Neural crest cell (in vitro differentiated cells): Measurements from ENCODE around the gene PIAS1. TPM values are rescaled to one million over a fixed set of nuclear protein-coding genes. Genes with fewer than 3 reads are reported as not detected.
"Not testable (repeated sequence)": the region's sequence is repeated elsewhere in the genome, so short reads cannot be mapped to it uniquely, and the experiment has no call there.

Source experiments
- DNase-seq: peaks from one replicate; pipeline ENCODE4 v3.0.0; 2021; ENCODE audit warnings: low read depth, mixed read lengths, low spot score
- H3K27ac Mint-ChIP-seq: one replicate; pipeline ENCODE4 v1.8.0; 2021; ENCODE audit warnings: mild to moderate bottlenecking, mixed read lengths; ENCODE audit not compliant: unreplicated experiment
- H3K27me3 Mint-ChIP-seq: 2 replicates; pipeline ENCODE4 v1.8.0; 2021; ENCODE audit warnings: low read depth, mild to moderate bottlenecking, mixed read lengths
- H3K36me3 Mint-ChIP-seq: 2 replicates; pipeline ENCODE4 v1.8.0; 2021; ENCODE audit warnings: low read depth, mild to moderate bottlenecking, mixed read lengths
- H3K4me1 Mint-ChIP-seq: 2 replicates; pipeline ENCODE4 v1.8.0; 2021; ENCODE audit warnings: mixed read lengths
- H3K4me3 Mint-ChIP-seq: one replicate; pipeline ENCODE4 v1.8.0; 2021; ENCODE audit warnings: mild to moderate bottlenecking, mixed read lengths
- H3K9me3 Mint-ChIP-seq: 2 replicates; pipeline ENCODE4 v1.8.0; 2021; ENCODE audit warnings: mixed read lengths
- CTCF ChIP-seq: fragments of 200-600 bp; sonication (generic); conservative IDR thresholded peaks from 2 replicates; pipeline ENCODE4 v1.5.0; 2021; ENCODE audit warnings: antibody characterized with exemption, mild to moderate bottlenecking
- total RNA-seq: library from RNA; stranded (reverse); gene quantifications from 2 replicates; pipeline ENCODE4 v1.2.1, GENCODE V29; 2021

Gene PIAS1
- total RNA-seq, 1 donor from 2014 or later, result 41.3 TPM

- Mint-ChIP-seq H3K4me3 (no peak overlapping the region), H3K27me3 (no peaks in the 10 kb centered on the region), H3K27ac (no peak overlapping the region), H3K9me3 (no peaks in the 10 kb centered on the region), H3K36me3 (no peaks in the 10 kb centered on the region), H3K4me1 (no peaks in the 10 kb centered on the region)
- no peak for DNase-seq
- no peak for TF ChIP-seq CTCF
Observed at GRCh38 chr15:68209735-68210408, 155.8 kb downstream of the PIAS1 start.

- H3K27ac Mint-ChIP-seq, result no peak overlapping the region
- no peak overlapping the region for H3K4me3 Mint-ChIP-seq
- H3K36me3 Mint-ChIP-seq, result no peaks in the 10 kb centered on the region
- no peaks in the 10 kb centered on the region for H3K4me1 Mint-ChIP-seq
- no peak for DNase-seq
- no peaks in the 10 kb centered on the region for H3K27me3 Mint-ChIP-seq
- no peaks in the 10 kb centered on the region for H3K9me3 Mint-ChIP-seq
- no peak for TF ChIP-seq CTCF
Observed at GRCh38 chr15:68210409-68210756, 156.3 kb downstream of the PIAS1 start.

- no peaks in the 10 kb centered on the region for H3K4me1 Mint-ChIP-seq
- no peak overlapping the region for H3K4me3 Mint-ChIP-seq
- TF ChIP-seq CTCF, result peak; percentile 75
- DNase-seq, result peak; percentile 72
- peak overlapping the region; percentile 35 for H3K27ac Mint-ChIP-seq
- H3K9me3 Mint-ChIP-seq, result no peaks in the 10 kb centered on the region
- no peaks in the 10 kb centered on the region for H3K27me3 Mint-ChIP-seq
- H3K36me3 Mint-ChIP-seq, result peaks cover under 1% of the 10 kb centered on the region
Observed at GRCh38 chr15:68210821-68211655, 156.9 kb downstream of the PIAS1 start.

- Mint-ChIP-seq H3K9me3 (no peaks in the 10 kb centered on the region), H3K27me3 (no peaks in the 10 kb centered on the region)
- no peak for DNase-seq
Observed at GRCh38 chr15:68211656-68212320, 157.7 kb downstream of the PIAS1 start.

GRCh38 chr15:68213491-68213845 is 159.4 kb downstream of the PIAS1 start:
- not testable (repeated sequence) for H3K27ac Mint-ChIP-seq, H3K4me1 Mint-ChIP-seq, H3K4me3 Mint-ChIP-seq, H3K9me3 Mint-ChIP-seq, DNase-seq, H3K27me3 Mint-ChIP-seq
- H3K36me3 Mint-ChIP-seq, result peaks cover 12% of the 10 kb centered on the region

More at GRCh38 chr15:68211656-68212320, 157.7 kb downstream of the PIAS1 start:
- Mint-ChIP-seq H3K27ac (no peak overlapping the region), H3K4me1 (no peaks in the 10 kb centered on the region), H3K4me3 (no peak overlapping the region), H3K36me3 (peaks cover 3% of the 10 kb centered on the region)
- no peak for TF ChIP-seq CTCF
